Sigmoid colon (tissue), 7 donors: ENCODE measurements around the gene CDK5RAP3. TPM values are rescaled to one million over a fixed set of nuclear protein-coding genes. Genes with fewer than 3 reads are reported as not detected.

Source experiments
- DNase-seq: peaks from one replicate; pipeline ENCODE4 v3.0.0-alpha.2; 2019
- H3K27ac ChIP-seq, 4 donors: fragments of 200-600 bp; sonication (generic); one replicate each; pipeline ENCODE4 v1.5.1; 2016 to 2019; ENCODE audit warnings: mild to moderate bottlenecking in 1 of 4
- H3K27me3 ChIP-seq, 3 donors: fragments of 200-600 bp; sonication (generic); one replicate each; pipeline ENCODE4 v1.5.1; 2019; ENCODE audit warnings: mild to moderate bottlenecking in 1 of 3
- H3K36me3 ChIP-seq, 4 donors: fragments of 200-600 bp; sonication (generic); one replicate each; pipeline ENCODE4 v1.5.1; 2016 to 2019
- H3K4me1 ChIP-seq, 4 donors: fragments of 200-600 bp; sonication (generic); one replicate each; pipeline ENCODE4 v1.5.1; 2017 to 2019
- H3K4me3 ChIP-seq, 4 donors: fragments of 200-600 bp; sonication (generic); one replicate each; pipeline ENCODE4 v1.5.1; 2017 to 2019; ENCODE audit warnings: mild to moderate bottlenecking in 2 of 4, moderate library complexity in 1 of 4
- H3K9me3 ChIP-seq, 4 donors: fragments of 200-600 bp in 3 of 4; sonication (generic) in 3 of 4; one replicate each; pipeline versions ENCODE4 v1.5.1 to v1.6.1; 2013 to 2019
- EP300 ChIP-seq, 4 donors: sonication (generic); formaldehyde crosslinking; IDR thresholded peaks; one replicate each; pipeline ENCODE4 v1.6.1; 2017; ENCODE audit warnings: antibody characterized with exemption in 4 of 4
- POLR2A ChIP-seq, 2 donors: fragments of 450-650 bp; IDR thresholded peaks; one replicate each; pipeline ENCODE4 v1.6.1; 2016; ENCODE audit warnings: antibody characterized with exemption in 2 of 2, mild to moderate bottlenecking in 2 of 2, moderate library complexity in 2 of 2
- POLR2AphosphoS5 ChIP-seq, 4 donors: sonication (generic); formaldehyde crosslinking; IDR thresholded peaks; one replicate each; pipeline ENCODE4 v1.6.1; 2017; ENCODE audit warnings: antibody characterized with exemption in 4 of 4
- WGBS, 2 donors: extraction: QIAGEN DNeasy Blood & Tissue Kit; methylation state at CpG; one replicate each; pipeline ENCODE4 v1.1.7; 2013; 5-methylcytosine and 5-hydroxymethylcytosine counted together
- intact Hi-C: fragments of 100-400 bp; cut with DNase I; formaldehyde crosslinking; loops from one replicate; pipeline ENCODE4 v1.15.1; 2023
- polyA plus RNA-seq, 3 donors: library from polyadenylated mRNA; stranded (reverse); fragments of 200-250 nt; gene quantifications; one replicate each; pipeline ENCODE4 v1.2.3, GENCODE V29; 2013
- total RNA-seq, 4 donors: library from RNA; depleted of rRNA; stranded (reverse); fragments of >200 nt; gene quantifications; one replicate each; pipeline ENCODE4 v1.1.0, GENCODE V29; 2016
- TF ChIP-seq, protein P1 (sequence below), 4 experiments: fragments of 450-650 bp in 3 of 4; fragments of 200-600 bp in 1 of 4; IDR thresholded peaks; one replicate each; pipeline ENCODE4 v1.5.1; 2016 to 2019; ENCODE audit warnings: antibody characterized with exemption in 4 of 4, mild to moderate bottlenecking in 3 of 4, moderate library complexity in 2 of 4
- donor health status: healthy with polysubstance abuse.
- donor health status: Bipolar disorder and iron deficiency.
- donor health status: healthy.

CDK5RAP3 gene
- total and polyA plus RNA-seq, 7 donors: 43.5 to 200 (median 71.5) TPM

DNA sequence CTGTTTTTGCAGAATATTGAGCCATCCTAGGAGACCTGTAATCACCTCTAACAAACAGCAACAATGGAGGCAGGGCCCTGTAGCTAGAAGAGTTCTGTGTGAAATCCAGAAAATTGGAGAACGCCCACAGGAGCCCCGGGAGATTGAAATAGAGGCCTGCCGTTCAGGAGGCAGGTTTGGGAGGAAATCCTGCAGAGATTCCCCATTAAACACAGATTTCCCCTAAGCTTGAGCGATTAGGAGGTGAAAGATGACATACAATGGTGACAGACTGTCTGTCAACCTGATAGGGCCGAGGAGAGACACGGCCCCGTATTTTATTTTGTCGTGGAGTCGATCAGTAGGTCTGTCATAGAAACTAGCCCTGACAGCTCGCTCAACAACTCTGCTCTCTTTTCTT lies 18.2 kb downstream of the CDK5RAP3 start:
- TF ChIP-seq EP300 (IDR thresholded peaks at IDR 0.05) (no peak), POLR2AphosphoS5 (IDR thresholded peaks at IDR 0.05) (no peak), POLR2A (IDR thresholded peaks at IDR 0.05) (no peak)
- TF ChIP-seq, protein P1, sequence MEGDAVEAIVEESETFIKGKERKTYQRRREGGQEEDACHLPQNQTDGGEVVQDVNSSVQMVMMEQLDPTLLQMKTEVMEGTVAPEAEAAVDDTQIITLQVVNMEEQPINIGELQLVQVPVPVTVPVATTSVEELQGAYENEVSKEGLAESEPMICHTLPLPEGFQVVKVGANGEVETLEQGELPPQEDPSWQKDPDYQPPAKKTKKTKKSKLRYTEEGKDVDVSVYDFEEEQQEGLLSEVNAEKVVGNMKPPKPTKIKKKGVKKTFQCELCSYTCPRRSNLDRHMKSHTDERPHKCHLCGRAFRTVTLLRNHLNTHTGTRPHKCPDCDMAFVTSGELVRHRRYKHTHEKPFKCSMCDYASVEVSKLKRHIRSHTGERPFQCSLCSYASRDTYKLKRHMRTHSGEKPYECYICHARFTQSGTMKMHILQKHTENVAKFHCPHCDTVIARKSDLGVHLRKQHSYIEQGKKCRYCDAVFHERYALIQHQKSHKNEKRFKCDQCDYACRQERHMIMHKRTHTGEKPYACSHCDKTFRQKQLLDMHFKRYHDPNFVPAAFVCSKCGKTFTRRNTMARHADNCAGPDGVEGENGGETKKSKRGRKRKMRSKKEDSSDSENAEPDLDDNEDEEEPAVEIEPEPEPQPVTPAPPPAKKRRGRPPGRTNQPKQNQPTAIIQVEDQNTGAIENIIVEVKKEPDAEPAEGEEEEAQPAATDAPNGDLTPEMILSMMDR (IDR thresholded peaks at IDR 0.05): no peak
- 85 to 90% methylated on average over 10 of the region's 10 CpGs for WGBS, 2 donors
- Histone ChIP-seq H3K27ac (no peak overlapping the region), H3K4me3 (no peak overlapping the region), H3K9me3 (no peaks in the 10 kb centered on the region), H3K36me3 (no peaks in the 10 kb centered on the region), H3K27me3 (no peaks in the 10 kb centered on the region), H3K4me1 (peaks cover 0 to 13% (median 12%) of the 10 kb centered on the region in 4 donors)
- intact Hi-C loops: no loop called here
- no peak for DNase-seq

DNA sequence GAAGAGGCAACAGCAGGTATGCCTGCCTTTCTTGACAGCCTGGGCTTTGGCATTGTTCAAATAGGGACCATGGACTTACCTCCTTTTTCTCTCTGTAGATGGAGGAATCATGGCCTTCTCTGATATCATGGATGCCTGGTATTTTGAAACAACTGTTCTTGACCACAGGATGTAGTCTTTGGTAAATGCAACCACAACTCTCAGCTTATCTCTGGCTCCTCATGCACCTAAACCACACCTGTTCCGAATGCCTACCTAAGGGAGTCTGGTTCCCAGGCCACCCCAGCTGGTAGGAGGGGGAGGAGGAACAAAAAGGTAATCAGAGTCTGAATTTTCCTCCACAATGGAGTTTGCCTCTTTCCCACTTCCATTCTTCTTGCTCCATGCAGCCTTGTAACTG lies 18.8 kb downstream of the CDK5RAP3 start:
- no peak overlapping the region for H3K27ac ChIP-seq
- TF ChIP-seq, protein P1 (IDR thresholded peaks at IDR 0.05): no peak
- H3K36me3 ChIP-seq: no peaks in the 10 kb centered on the region
- peaks cover 0 to 13% (median 12%) of the 10 kb centered on the region in 4 donors for H3K4me1 ChIP-seq
- H3K4me3 ChIP-seq: no peak overlapping the region
- no peaks in the 10 kb centered on the region for H3K27me3 ChIP-seq
- no peak for DNase-seq
- intact Hi-C loops: no loop called here
- H3K9me3 ChIP-seq: no peaks in the 10 kb centered on the region
- WGBS, 2 donors: 68 to 81% methylated on average over 1 of the region's 1 CpG

DNA sequence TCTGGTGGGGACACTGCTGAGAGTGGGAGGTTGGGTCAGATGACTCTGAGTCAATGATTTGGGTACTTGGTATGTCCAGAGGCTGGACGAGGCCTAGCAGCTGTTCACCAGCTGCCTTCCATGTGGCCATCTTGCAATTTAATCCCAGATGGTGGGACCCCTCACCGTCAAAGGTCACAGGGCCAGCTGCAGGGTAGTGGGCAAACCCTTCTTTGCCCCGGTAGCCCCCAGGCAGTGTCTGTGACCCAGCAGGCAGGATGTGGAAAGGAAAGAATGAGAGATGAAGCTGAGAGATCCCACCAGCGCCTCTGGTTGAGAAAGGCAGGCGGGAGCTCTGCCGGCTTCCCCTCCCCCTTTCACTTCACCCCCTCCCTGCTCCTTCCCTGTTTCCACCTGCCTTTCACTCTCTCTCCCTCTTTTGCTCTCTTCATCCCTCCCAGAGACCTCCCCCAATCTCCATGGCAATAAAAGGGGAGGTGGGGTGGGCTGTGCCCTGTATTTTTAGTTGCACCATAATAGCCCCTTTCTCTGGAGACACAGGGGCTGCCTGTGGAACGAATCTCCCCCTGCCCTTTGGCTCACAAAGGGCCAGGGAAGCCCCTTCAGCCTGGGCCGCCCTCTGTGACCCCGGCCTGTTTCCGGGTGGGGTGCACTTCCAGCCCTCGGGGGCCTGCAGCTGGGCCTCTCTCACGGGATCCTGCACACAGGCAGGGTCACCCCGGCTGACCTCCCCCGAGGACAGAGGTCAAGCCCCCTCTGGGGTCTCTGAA lies 20.2 kb downstream of the CDK5RAP3 start:
- Histone ChIP-seq H3K4me1 (peaks cover 0 to 13% (median 12%) of the 10 kb centered on the region in 4 donors), H3K4me3 (no peak overlapping the region), H3K27me3 (no peaks in the 10 kb centered on the region), H3K27ac (no peak overlapping the region), H3K36me3 (no peaks in the 10 kb centered on the region), H3K9me3 (no peaks in the 10 kb centered on the region)
- TF ChIP-seq, protein P1 (IDR thresholded peaks at IDR 0.05): no peak
- TF ChIP-seq EP300 (IDR thresholded peaks at IDR 0.05) (no peak), POLR2A (IDR thresholded peaks at IDR 0.05) (no peak), POLR2AphosphoS5 (IDR thresholded peaks at IDR 0.05) (no peak)
- WGBS, 2 donors: 79 to 80% methylated on average over 14 of the region's 14 CpGs
- DNase-seq: no peak
- intact Hi-C loops: no loop called here

DNA sequence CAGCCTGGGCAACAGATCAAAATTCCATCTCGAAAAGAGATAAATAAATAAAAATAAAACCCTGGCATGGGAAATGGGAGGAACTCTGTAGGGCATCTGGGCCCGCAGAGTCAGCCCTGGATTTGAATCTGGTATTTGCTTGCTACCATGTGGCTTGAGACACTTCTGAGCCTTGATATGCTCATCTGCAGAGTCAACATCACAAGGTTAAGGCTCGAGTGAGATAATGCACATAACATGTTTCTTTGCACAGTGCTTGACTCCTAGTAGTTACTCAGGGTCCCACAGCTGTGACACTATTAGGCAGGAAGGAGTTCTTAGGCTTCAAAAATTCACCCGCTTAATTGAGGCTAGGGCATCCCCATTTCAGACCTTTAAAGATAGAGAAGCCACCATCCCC lies 21.3 kb downstream of the CDK5RAP3 start:
- intact Hi-C loops: no loop called here
- Histone ChIP-seq H3K4me1 (peaks cover 0 to 10% (median 9%) of the 10 kb centered on the region in 4 donors), H3K36me3 (no peaks in the 10 kb centered on the region), H3K27me3 (no peaks in the 10 kb centered on the region), H3K27ac (no peak overlapping the region), H3K9me3 (no peaks in the 10 kb centered on the region), H3K4me3 (no peak overlapping the region)
- TF ChIP-seq, protein P1 (IDR thresholded peaks at IDR 0.05): no peak
- TF ChIP-seq POLR2A (IDR thresholded peaks at IDR 0.05) (no peak), EP300 (IDR thresholded peaks at IDR 0.05) (no peak), POLR2AphosphoS5 (IDR thresholded peaks at IDR 0.05) (no peak)
- no peak for DNase-seq
- 64 to 79% methylated on average over 4 of the region's 4 CpGs for WGBS, 2 donors
